ENCODE measurements around the gene USP44.
A peak's percentile ranks its signal among the peaks of the same experiment; 100 is the strongest.

The USP44 gene

GRCh38 chr12:95481888-95482287 lies 69.4 kb downstream of the USP44 start:
- DNase-seq (ENCODE audit: extremely low spot score), result no peak
- no peak for TF ChIP-seq CTCF (IDR thresholded peaks at IDR 0.05; ENCODE audit: control extremely low read depth, extremely low read depth, low read depth, missing control alignments)
- CTCF ChIA-PET, result no interaction called here
- POLR2A ChIA-PET, result no interaction called here

- no peak for TF ChIP-seq CTCF (IDR thresholded peaks at IDR 0.05; ENCODE audit: control extremely low read depth, extremely low read depth, low read depth, missing control alignments)
- CTCF ChIA-PET, result no interaction called here
- POLR2A ChIA-PET, result no interaction called here
- DNase-seq (ENCODE audit: extremely low spot score), result no peak
Observed at GRCh38 chr12:95481072-95481471, 70.2 kb downstream of the USP44 start.

- ChIA-PET CTCF (no interaction called here), POLR2A (no interaction called here)
- TF ChIP-seq CTCF (IDR thresholded peaks at IDR 0.05; ENCODE audit: control extremely low read depth, extremely low read depth, low read depth, missing control alignments), result no peak
- no peak for DNase-seq (ENCODE audit: extremely low spot score)
Observed at GRCh38 chr12:95480230-95480629, 71.0 kb downstream of the USP44 start.

- ChIA-PET CTCF (interaction anchor here (1.5 kb wide), 2 partner anchors 21 to 24 kb away, joined by 3 read pairs; no protein-coding TSS in a partner anchor), POLR2A (no interaction called here)
- no peak for DNase-seq (ENCODE audit: extremely low spot score)
- no peak for TF ChIP-seq CTCF (IDR thresholded peaks at IDR 0.05; ENCODE audit: control extremely low read depth, extremely low read depth, low read depth, missing control alignments)
Observed at GRCh38 chr12:95474660-95474958, 76.7 kb downstream of the USP44 start.

- POLR2A ChIA-PET, result interaction anchor here (0.5 to 1.6 kb wide), 7 partner anchors 9 to 1211 kb away, joined by 3 to 8 read pairs (median 3); partner anchors contain the start of gene NR2C1
- CTCF ChIA-PET, result interaction anchor here (1.1 to 2.0 kb wide), 5 partner anchors 9 to 257 kb away, joined by 3 to 6 read pairs (median 3); partner anchors contain the start of genes FGD6 and VEZT
- DNase-seq (ENCODE audit: extremely low spot score), result peak; percentile 94
- no peak for TF ChIP-seq CTCF (IDR thresholded peaks at IDR 0.05; ENCODE audit: control extremely low read depth, extremely low read depth, low read depth, missing control alignments)
Observed at GRCh38 chr12:95473884-95474659, 77.2 kb downstream of the USP44 start, which contains the start of gene METAP2. Gene METAP2 (plus strand): TSS chr12:95474152. CDS start chr12:95474180, 28 bp downstream.

- CTCF ChIA-PET, result interaction anchor here (1.1 to 2.0 kb wide), 4 partner anchors 8 to 256 kb away, joined by 3 to 6 read pairs (median 4); partner anchors contain the start of genes FGD6 and VEZT
- peak; percentile 41 for DNase-seq (ENCODE audit: extremely low spot score)
- no peak for TF ChIP-seq CTCF (IDR thresholded peaks at IDR 0.05; ENCODE audit: control extremely low read depth, extremely low read depth, low read depth, missing control alignments)
- POLR2A ChIA-PET, result interaction anchor here (0.5 to 1.6 kb wide), 7 partner anchors 10 to 1210 kb away, joined by 3 to 8 read pairs (median 3); partner anchors contain the start of gene NR2C1
Observed at GRCh38 chr12:95473231-95473883, 77.9 kb downstream of the USP44 start.

Data from GM10248 (cell line).